ENCODE measurements around the gene UFL1. TPM values are rescaled to one million over a fixed set of nuclear protein-coding genes. Genes with fewer than 3 reads are reported as not detected.

Gene UFL1
- total RNA-seq, 1 experiment from 2014 or later: 13.7 TPM

GRCh38 chr6:96545882-96546281, 24.3 kb downstream of the UFL1 start:
- TF ChIP-seq CTCF (IDR thresholded peaks at IDR 0.05) (no peak), TCF7L2 (IDR thresholded peaks at IDR 0.05; ENCODE audit: low read depth, low read length) (no peak), POLR2AphosphoS5 (IDR thresholded peaks at IDR 0.05; ENCODE audit: low read depth, low read length) (no peak), SIN3A (IDR thresholded peaks at IDR 0.05; ENCODE audit: borderline replicate concordance, insufficient read depth, low read depth, low read length) (no peak), REST (IDR thresholded peaks at IDR 0.05; ENCODE audit: insufficient read depth in 1 of 2, low read depth in 2 of 2, low read length in 1 of 2) (no peak)
- DNase-seq (ENCODE audit: low read depth, low spot score): no peak
- no peaks in the 10 kb centered on the region for H3K27me3 ChIP-seq (ENCODE audit: control insufficient read depth, insufficient read depth, low read length)
- intact Hi-C loops (cut with micrococcal nuclease; ENCODE audit: unreplicated experiment): no loop called here
- no peak overlapping the region for H3K4me3 ChIP-seq (ENCODE audit: low read depth in 2 of 2, low read length in 2 of 2)
- no peaks in the 10 kb centered on the region for H3K9me3 ChIP-seq (ENCODE audit: control insufficient read depth, insufficient read depth, low read depth, low read length)
- ATAC-seq: no peak
- peaks cover 7% of the 10 kb centered on the region; the same call in 1 of the 2 replicates for H3K36me3 ChIP-seq (ENCODE audit: control insufficient read depth, insufficient read depth, low read length)
- H3K27ac ChIP-seq (ENCODE audit: low read length): no peak overlapping the region
- H3K4me1 ChIP-seq (ENCODE audit: control insufficient read depth, insufficient read depth, low read length): no peaks in the 10 kb centered on the region
- in situ Hi-C loops (cut with HindIII; ENCODE audit: low pct_unique_long_range_greater_than_20kb, low sequenced_read_pairs): no loop called here
- no TSS peak for BruUV-seq (replicated peaks)
- ChIA-PET POLR2A (interaction anchor here (0.6 kb wide), 1 partner anchor 22 kb away, joined by 5 read pairs; no protein-coding TSS in a partner anchor), CTCF (no interaction called here)

- no TSS peak for BruUV-seq (replicated peaks)
- DNase-seq (ENCODE audit: low read depth, low spot score): no peak
- Histone ChIP-seq H3K4me1 (ENCODE audit: control insufficient read depth, insufficient read depth, low read length) (no peaks in the 10 kb centered on the region), H3K27me3 (ENCODE audit: control insufficient read depth, insufficient read depth, low read length) (no peaks in the 10 kb centered on the region), H3K4me3 (ENCODE audit: low read depth in 2 of 2, low read length in 2 of 2) (no peak overlapping the region), H3K36me3 (ENCODE audit: control insufficient read depth, insufficient read depth, low read length) (peaks cover 11% of the 10 kb centered on the region), H3K9me3 (ENCODE audit: control insufficient read depth, insufficient read depth, low read depth, low read length) (no peaks in the 10 kb centered on the region), H3K27ac (ENCODE audit: low read length) (no peak overlapping the region)
- in situ Hi-C loops (cut with HindIII; ENCODE audit: low pct_unique_long_range_greater_than_20kb, low sequenced_read_pairs) (no loop called here), intact Hi-C loops (cut with micrococcal nuclease; ENCODE audit: unreplicated experiment) (no loop called here)
- POLR2A ChIA-PET: no interaction called here
- TF ChIP-seq REST (IDR thresholded peaks at IDR 0.05; ENCODE audit: insufficient read depth in 1 of 2, low read depth in 2 of 2, low read length in 1 of 2) (no peak), CTCF (IDR thresholded peaks at IDR 0.05) (no peak), POLR2AphosphoS5 (IDR thresholded peaks at IDR 0.05; ENCODE audit: low read depth, low read length) (no peak), SIN3A (IDR thresholded peaks at IDR 0.05; ENCODE audit: borderline replicate concordance, insufficient read depth, low read depth, low read length) (no peak), TCF7L2 (IDR thresholded peaks at IDR 0.05; ENCODE audit: low read depth, low read length) (no peak)
- CTCF ChIA-PET: no interaction called here
- ATAC-seq: no peak
These were observed 26.0 kb downstream of the UFL1 start for GRCh38 chr6:96547654-96548053.
